ENCODE data around the gene SLC7A5. TPM values are rescaled to one million over a fixed set of nuclear protein-coding genes. Genes with fewer than 3 reads are reported as not detected.

The SLC7A5 gene
- polyA plus RNA-seq, 1 donor: 10.8 TPM

- DNase-seq (ENCODE audit: low read depth): no peak
These were observed 22.4 kb downstream of the SLC7A5 start for GRCh38 chr16:87846705-87847466.

- DNase-seq (ENCODE audit: low read depth): no peak
These were observed 23.3 kb downstream of the SLC7A5 start for GRCh38 chr16:87845807-87846619.

GRCh38 chr16:87845213-87845612 is 24.1 kb downstream of the SLC7A5 start:
- no peak for DNase-seq (ENCODE audit: low read depth)

GRCh38 chr16:87844809-87845208 is 24.5 kb downstream of the SLC7A5 start:
- DNase-seq (ENCODE audit: low read depth): no peak

- DNase-seq (ENCODE audit: low read depth): no peak
These were observed 25.1 kb downstream of the SLC7A5 start for GRCh38 chr16:87844120-87844733.

GRCh38 chr16:87843678-87844105 is 25.6 kb downstream of the SLC7A5 start:
- DNase-seq (ENCODE audit: low read depth): no peak

- DNase-seq (ENCODE audit: low read depth): no peak
These were observed 27.0 kb downstream of the SLC7A5 start for GRCh38 chr16:87842209-87842869.

- DNase-seq (ENCODE audit: low read depth): no peak
These were observed 27.7 kb downstream of the SLC7A5 start for GRCh38 chr16:87841340-87842208.

- DNase-seq (ENCODE audit: low read depth): no peak
These were observed 28.9 kb downstream of the SLC7A5 start for GRCh38 chr16:87840271-87840978.

GRCh38 chr16:87839542-87840270 is 29.6 kb downstream of the SLC7A5 start:
- DNase-seq (ENCODE audit: low read depth): no peak

- no peak for DNase-seq (ENCODE audit: low read depth)
These were observed 30.4 kb downstream of the SLC7A5 start for GRCh38 chr16:87838643-87839541.

GRCh38 chr16:87837627-87838289 is 31.5 kb downstream of the SLC7A5 start:
- DNase-seq (ENCODE audit: low read depth): no peak

GRCh38 chr16:87836844-87837581 is 32.3 kb downstream of the SLC7A5 start:
- no peak for DNase-seq (ENCODE audit: low read depth)

GRCh38 chr16:87836346-87836843 is 32.9 kb downstream of the SLC7A5 start:
- no peak for DNase-seq (ENCODE audit: low read depth)

- DNase-seq (ENCODE audit: low read depth): no peak
These were observed 33.4 kb downstream of the SLC7A5 start for GRCh38 chr16:87835882-87836331.

- DNase-seq (ENCODE audit: low read depth): no peak
These were observed 34.4 kb downstream of the SLC7A5 start for GRCh38 chr16:87834668-87835473.

All from forelimb muscle (tissue), 1 donor.